EL (cell line): ENCODE results near the gene COLEC11.
"Not testable (repeated sequence)": the region's sequence is repeated elsewhere in the genome, so short reads cannot be mapped to it uniquely, and the experiment has no call there.

Source experiments
- DNase-seq: peaks from one replicate; pipeline ENCODE4 v3.0.0-alpha.2; 2016

COLEC11 gene

DNA sequence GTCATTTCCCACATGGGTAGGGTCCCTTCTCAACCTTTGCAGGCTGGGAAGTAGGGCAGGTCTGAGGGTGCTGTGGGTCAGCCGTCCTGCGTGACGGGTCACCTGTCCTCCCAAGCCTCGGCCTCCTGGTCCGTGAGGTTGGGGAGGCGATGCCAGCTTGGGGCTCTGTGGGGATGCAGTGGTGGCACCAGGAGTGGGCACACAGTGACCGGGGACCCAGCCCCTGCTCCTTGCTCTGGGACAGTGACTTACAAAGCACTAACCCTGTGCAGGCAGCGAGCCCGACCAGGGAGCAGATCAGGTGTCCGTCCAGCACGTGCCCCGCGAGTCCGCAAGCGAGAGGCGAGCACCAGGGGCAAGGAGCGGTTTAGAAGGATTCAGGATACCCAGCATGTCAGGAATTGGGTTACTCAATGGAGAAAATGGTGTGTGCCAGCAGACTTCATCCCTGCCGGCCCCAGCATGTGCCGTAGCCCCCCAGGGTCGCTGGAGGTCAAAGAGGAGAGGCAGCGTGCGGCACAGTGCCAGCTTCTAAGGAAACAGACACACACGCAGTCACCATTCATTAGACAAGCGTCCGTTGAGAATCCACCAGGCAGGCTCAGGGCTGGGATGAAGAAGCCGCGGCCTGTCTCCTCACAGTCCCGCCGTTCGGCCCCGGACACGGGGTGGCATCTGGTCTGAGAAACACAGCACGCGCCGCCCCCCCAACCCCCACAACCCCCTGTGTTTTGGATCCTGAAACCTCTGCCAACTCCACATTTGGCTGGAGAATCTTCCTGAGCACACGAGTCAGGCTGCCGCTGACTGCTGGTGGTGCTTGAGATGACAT lies 11.7 kb downstream of the COLEC11 start:
- no peak for DNase-seq

DNA sequence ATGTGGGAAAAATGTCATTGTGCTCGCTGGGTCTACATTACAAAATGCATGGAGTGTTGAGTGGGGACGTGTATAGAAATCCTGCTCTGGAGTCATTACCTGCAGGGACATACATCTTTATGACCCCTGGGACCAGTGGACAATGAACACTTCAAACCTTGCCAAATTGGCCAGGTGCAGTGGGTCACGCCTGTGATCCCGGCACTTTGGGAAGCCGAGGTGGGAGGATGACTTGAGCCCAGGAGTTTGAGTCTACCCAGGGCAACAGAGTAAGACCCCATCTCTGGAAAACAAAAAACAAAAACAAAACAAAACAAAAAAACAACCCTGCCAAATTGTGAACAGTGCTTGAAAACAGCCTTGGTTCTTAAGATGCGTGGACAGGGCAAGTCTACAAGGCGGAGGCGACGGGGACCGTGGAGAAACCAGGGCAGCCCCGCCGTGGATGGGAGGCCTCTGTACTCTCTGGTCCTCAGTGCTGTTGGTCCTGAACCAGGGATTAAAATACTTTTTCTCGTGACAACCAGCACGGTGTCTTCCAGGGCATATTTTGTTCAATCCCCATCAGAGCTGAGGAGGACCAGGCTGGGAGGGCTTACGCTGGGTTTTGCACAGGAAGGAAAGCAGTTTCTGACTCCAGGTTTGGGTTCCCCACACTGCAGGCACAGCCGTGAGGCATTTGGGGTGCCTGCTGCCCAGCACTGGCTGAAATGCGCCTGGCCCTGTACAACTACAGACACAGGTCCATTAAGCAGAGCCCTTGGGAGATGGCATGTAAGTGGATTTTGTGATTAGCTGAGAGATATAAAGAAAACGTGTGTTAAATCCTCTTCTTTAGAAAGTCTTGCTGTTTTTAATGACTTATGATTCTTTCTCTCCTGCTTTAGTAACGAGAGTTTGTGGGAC lies 13.7 kb downstream of the COLEC11 start:
- DNase-seq = no peak

DNA sequence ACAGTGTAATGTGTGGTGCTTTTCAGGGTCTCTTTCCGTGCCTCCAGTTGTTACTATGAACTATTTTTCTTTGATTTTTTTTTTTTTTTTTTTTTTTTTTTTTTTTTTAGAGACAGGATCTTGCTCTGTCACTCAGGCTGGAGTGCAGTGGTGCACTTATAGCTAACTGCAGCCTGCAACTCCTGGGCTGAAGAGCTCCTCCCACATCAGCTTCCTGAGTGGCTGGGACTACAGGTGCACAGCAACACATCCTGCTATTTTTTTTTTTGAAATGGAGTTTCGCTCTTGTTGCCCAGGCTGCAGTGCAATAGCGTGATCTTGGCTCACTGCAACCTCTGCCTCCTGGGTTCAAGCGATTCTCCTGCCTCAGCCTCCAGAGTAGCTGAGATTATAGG lies 14.4 kb downstream of the COLEC11 start:
- DNase-seq = not testable (repeated sequence)

DNA sequence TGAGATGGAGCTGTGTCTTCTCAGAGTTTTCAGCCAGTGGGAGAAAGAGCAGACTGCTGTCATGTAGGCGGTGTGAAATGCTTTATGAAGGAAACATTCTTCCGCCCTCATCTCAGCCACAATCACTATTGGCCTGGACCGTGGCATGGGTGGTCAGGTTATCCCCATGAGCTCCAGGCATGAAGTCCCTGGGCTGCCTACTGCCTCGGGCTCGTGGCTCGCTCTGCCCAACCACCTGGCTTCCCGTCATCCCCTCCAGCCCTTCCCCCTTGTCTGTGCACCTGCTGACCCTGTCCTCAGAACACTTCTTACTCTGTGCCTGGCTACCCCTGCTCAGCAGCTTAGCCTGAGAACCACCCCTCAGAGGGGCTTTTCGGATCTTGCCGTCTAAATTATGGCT lies 15.5 kb downstream of the COLEC11 start:
- DNase-seq = no peak

DNA sequence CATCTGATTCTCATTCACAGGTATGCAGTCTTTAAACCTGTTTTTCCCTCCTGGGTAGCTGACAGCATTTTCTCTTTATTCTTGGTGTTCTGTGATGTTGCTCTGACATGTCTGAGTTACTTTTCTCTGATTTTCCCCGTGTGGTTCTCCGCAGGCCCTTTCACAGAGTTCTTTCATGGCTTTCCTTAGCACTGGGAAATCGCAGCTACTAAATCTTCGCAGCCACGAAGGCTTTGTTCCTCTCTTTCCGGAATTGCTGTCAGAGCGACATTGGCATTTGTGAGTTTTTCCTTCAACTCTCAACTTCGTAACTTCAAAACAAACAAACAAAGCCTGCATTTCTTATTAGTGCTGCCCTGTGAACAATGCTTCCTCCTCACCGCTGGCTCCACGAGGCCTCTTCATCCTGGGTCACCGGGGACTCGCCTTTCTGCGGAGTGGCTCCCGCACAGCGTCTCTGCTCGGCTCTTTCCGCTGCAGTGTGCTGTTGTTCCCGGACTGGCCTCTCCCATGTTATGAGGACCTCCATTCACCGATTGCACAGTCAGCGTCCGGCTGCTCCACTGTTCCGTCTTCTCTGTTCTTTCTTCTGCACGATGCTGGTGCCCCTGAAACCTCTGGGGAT lies 16.1 kb downstream of the COLEC11 start:
- no peak for DNase-seq

DNA sequence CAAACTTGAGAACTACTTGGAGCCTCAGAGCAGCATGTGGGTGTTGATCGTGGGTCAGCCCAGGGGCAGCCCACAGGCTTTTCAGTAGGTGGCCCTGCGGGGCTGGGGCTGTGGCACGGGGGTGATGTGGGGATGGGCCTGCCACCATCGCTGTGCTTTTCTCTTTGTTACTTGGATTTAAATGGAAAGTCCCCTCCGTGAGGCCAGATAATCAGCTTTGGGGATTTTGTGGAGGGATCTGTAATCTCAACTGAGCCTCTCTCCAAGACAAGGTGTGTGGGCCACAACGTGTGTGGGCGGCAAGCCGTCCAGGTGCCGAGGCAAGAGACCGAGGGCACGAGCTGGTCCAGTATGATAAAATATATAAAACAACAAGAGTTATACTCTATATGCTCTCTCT lies 16.7 kb downstream of the COLEC11 start:
- no peak for DNase-seq

DNA sequence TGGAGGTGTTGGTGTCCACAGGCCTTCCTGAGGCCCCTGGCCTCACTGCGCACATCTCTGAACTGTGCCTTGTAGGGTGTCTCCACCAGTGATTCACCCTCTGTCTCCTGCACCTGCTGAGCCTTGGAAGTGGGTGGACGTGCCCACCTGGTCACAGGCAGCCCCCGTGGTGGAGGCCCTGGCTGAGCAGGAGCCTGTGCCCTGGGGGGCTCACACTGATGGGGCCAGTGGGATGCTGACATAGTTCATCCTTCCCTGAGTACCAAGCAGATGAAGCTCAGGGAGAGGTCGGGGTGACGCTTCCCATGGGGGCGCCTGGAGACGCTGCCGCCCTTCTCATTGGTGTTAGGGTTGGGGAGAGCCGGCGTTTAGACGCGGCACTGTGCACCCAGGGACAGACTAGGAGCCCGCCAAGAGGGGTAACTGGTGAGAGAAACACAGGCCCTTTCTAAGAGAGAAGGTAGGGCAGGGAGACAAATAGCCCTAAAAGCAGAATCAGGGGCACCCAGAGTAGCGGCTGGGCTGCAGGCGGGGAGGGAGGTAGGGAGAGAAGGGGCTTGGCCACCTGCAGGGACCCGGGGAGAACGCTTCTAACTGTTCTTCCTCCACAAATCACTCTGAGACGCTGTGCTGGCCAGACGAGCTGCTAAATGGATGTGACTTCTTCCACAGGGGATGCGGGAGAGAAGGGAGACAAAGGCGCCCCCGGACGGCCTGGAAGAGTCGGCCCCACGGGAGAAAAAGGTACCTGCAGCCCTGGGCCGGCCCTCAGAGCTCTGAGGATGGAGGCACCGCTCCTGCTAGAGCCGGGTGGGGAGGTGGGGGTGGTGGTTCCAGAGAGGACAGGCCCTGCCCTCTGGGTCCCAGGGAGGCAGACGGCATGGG lies 18.0 kb downstream of the COLEC11 start:
- DNase-seq = no peak

DNA sequence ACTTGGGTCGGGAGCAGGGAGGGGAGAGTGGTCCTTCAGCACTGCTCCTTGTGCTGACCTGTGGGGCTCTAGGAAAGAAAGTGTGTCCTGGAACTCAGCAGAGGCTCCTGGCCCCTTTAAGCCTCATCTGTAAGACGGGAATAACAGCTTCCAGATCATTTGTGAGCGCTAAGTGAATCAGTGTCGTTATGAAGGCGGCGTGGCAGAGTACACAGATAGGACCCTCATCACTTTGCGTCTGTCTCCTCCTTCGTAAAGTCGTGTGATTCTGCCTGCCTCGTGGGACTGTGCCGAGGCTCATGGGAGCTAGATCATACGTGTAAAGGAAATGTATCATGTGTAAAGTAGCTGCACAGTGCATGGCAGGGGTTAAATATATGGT lies 18.6 kb downstream of the COLEC11 start:
- DNase-seq = no peak

DNA sequence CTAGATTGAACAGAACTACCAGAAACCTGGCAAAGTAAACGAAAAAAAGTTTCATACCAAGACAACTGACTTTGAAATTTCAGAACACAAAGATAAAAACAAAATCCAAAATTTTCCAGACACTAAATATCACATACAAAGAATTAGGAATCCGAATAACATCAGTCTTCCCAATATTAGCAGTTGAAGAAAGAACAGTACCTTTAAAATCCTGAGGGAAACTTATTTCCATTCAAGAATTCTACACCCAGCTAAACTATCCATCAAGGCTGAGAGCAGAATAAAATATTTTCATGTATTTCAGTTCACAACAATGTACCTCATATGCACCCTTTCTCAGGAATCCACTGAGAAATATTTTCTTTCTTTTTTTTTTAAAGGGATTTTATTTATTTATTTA lies 19.8 kb downstream of the COLEC11 start:
- DNase-seq = not testable (repeated sequence)

DNA sequence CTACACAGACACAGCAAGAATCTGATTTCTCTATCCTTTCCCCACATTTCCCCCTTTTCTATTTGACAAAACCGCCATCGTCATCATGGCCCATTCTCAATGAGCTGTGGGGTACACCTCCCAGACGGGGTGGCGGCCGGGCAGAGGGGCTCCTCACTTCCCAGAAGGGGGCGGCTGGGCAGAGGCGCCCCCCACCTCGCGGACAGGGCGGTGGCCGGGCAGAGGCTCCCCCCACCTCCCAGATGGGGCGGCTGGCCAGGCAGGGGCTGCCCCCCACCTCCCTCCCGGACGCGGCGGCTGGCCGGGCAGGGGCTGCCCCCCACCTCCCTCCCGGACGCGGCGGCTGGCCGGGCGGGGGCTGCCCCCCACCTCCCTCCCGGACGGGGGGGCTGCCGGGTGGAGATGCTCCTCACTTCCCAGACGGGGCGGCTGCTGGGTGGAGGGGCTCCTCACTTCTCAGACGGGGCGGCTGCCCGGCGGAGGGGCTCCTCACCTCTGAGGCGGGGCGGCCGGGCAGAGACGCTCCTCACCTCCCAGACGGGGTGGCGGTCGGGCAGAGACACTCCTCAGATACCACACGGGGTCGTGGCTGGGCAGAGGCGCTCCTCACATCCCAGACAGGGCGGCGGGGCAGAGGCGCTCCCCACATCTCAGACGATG lies 20.8 kb downstream of the COLEC11 start:
- DNase-seq = not testable (repeated sequence)

DNA sequence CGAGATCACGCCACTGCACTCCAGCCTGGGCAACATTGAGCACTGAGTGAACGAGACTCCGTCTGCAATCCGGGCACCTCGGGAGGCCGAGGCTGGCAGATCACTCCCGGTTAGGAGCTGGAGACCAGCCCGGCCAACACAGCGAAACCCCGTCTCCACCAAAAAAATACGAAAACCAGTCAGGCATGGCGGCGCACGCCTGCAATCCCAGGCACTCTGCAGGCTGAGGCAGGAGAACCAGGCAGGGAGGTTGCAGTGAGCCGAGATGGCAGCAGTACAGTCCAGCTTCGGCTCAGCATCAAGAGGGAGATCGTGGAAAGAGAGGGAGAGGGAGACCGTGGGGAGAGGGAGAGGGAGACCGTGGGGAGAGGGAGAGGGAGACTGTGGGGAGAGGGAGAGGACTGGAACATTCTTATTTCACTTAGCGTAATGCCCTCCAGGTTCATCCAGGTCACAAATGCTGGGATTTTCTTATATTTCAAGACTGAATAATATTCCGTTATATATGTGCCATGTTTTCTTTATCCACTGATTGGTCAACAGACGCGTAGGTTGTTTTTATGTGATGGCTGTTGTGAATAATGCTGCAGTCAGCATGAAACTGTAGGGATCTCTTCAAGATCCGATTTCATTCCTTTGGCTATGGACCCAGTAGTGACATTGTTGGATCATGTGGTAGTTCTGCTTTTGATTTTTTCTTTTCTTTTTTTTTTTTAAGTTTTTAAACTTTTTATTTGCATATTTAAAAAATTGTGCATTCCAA lies 21.7 kb downstream of the COLEC11 start:
- not testable (repeated sequence) for DNase-seq

DNA sequence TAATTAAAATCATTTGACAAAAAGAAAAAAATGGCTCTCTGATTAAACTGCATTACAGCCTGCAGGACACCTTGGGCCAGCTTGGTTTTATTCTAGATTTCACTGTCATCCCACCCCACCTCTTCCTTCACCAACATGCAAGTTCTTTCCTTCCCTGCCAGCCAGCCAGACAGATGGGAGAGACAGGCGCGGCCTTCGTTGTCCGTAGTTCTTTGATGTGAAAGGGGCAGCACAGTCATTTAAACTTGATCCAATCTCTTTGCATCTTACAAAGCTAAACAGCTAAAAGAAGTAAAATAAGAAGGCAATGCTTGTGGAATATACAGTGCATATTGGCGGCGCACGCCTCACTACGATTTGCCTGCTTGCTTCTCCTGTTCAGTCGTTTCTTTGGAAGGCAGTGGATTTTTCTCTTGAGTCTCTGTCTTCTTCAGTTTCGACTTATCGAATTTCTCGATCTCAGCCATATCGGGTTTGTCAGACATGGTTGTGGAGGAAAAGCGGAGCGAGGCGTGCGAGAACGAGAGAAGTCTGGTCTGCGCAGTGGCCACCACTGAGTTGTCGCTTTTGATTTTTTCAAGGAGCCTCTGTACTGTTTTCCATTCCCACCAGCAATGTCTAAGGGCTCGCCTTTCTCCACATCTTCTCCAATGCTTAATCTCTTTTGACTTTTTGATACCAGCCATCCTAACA lies 22.4 kb downstream of the COLEC11 start:
- DNase-seq = no peak

DNA sequence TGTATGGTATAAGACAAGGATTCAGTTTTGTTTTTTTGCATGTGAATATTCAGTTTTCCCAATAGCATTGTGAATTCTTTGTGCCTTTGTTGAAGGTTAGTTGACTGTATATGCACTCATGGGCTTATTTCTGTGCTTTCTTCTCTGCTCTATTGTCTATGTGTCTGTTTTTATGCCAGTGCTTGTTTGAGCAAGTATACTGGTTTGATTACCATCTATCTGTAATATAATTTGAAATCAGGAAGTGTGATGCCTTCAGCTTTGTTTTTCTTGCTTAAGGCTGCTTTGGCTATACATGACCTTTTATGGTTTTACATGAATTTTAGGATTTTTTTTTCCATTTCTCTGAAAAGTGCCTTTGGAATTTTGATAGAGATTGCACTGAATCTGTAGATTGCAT lies 23.5 kb downstream of the COLEC11 start:
- DNase-seq = no peak

DNA sequence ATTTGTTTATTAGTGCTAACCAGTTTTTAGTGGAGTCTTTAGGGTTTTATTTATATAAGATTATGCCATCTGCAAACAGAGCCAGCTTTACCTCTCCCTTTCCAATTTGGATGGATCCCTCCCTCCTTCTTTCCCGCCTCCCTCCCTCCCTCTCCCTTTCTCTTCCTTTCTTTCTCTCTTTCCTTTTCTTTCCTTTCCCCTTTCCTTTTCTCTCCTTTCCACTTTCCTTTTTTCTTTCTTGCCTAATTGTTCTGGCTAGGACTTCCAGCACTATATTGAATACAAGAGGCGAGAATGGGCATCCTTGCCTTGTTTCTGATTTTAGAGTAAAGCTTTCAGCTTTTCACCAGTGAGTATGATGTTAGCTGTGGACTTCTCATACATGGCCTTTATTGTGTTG lies 24.1 kb downstream of the COLEC11 start:
- DNase-seq = no peak

DNA sequence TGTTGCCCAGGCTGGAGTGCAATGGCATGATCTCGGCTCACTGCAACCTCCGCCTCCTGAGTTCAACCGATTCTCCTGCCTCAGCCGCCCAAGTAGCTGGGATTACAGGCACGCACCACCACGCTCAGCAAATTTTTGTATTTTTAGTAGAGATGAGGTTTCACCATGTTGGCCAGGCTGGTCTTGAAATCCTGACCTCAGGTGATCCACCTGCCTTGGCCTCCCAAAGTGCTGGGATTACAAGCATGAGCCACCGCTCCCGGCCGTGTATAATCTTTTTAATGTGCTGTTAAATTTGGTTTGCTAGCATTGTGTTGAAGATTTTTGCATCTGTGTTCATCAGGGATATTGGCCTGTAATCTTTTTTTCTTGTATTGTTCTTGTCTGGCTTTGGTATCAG lies 24.7 kb downstream of the COLEC11 start:
- not testable (repeated sequence) for DNase-seq

DNA sequence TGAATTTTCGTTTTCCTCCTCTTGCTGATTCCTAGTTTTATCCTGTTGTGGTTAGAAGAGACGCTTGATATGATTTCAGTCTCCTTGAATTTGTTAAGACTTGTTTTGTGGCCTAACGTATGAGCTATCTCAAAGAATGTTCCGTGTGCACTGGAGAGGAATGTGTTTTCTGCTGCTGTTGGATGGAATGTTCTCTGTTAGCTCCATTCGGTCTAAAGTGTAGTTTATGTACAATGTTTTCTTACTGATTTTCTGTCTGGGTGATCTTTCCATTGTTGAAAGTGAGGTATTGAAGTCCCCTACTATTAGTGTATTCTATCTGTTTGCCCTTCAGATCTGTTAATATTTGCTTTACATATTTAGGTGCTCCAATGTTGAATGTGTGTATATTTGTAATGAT lies 25.9 kb downstream of the COLEC11 start:
- no peak for DNase-seq

DNA sequence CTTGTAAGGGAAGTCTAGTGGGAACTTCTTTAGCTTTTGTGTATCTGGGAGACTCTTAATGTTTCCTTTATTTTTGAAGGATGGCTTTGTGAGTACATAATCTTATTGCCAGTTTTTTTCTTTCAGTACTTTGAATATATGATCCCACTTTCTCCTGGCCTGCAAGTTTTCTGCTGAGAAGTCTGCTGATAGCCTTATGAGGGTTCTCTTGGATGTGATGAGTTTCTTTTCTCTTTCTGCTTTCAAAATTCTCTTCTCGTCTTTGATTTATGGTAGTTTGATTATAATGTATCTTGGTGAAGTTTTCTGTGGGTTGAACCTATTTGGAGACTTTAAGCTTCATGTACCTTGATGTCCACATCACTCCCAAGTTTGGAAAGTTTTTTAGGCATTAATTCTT lies 28.1 kb downstream of the COLEC11 start:
- DNase-seq = no peak

DNA sequence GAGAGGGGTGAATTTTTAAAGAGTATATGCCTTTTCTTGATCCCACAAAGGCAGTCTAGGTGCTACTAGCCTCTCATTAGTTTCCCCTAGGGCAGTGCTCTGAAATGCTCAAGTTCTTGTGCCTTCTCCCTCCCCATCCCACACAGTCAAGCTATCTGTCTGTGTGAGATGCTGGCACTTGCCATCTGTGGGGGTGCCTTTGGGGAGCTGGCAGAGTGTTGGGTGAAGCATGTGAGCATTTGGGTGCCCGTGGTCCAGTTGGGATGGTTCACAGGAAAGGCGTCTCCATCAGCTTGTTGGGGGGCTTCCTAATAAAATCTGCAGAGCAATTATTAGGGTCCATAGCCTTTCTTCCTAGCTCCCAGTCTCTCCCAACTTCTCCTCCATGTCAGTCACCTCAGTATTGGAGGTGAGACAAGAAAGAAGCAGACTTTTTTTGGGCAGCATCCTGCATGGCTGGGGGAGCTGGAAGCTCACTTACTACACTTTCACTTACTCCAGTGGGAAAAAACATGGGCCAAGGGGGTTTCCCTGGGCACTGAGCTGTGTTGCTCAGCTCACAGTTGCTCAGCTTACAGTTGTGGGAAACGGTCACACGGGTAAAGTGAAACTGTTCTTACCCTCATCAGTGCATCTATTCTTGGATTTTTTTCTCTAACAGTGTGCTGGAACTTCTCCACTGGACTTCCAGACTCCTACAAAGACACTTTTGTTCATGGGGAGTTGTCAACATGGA lies 29.3 kb downstream of the COLEC11 start:
- DNase-seq = no peak

DNA sequence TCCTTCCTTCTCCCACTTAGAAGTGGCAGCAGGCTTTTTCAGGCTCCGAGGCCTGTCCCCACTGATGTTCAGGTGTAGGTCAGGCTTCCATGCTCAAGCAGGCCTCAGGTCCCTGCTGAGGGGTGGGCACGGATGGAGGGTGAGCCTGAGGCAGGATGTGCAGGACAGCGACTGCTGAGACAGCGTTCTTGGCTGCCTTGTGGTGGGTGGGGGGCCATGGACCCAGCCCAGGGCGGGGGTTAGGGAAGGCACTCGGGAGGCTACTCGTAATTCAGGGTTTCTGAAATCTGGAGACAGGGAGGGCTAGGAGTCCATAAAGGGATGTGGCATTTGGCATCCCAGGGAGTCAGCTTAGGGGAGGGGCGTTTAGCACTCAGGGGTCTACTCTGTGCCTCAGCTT lies 30.3 kb downstream of the COLEC11 start:
- DNase-seq = no peak
